DMS114 treated with DMSO at 0.1 percent for 48 hours (cell line): ENCODE data around the gene KCNH1.
"Not testable (repeated sequence)": the region's sequence is repeated elsewhere in the genome, so short reads cannot be mapped to it uniquely, and the experiment has no call there.

Experiments
- DNase-seq: peaks from one replicate; lab custom pipeline; 2025; ENCODE audit not compliant: unreplicated experiment; lab: John Stamatoyannopoulos, UW

KCNH1 gene

GRCh38 chr1:211101481-211101880, 32.5 kb downstream of the KCNH1 start:
- DNase-seq: no peak

- DNase-seq: no peak
Observed at GRCh38 chr1:211099393-211099792, 34.6 kb downstream of the KCNH1 start.

GRCh38 chr1:211095381-211095780, 38.6 kb downstream of the KCNH1 start:
- DNase-seq: no peak

GRCh38 chr1:211092955-211093354, 41.0 kb downstream of the KCNH1 start:
- DNase-seq: no peak

- no peak for DNase-seq
Observed at GRCh38 chr1:211091867-211092266, 42.1 kb downstream of the KCNH1 start.

DNA sequence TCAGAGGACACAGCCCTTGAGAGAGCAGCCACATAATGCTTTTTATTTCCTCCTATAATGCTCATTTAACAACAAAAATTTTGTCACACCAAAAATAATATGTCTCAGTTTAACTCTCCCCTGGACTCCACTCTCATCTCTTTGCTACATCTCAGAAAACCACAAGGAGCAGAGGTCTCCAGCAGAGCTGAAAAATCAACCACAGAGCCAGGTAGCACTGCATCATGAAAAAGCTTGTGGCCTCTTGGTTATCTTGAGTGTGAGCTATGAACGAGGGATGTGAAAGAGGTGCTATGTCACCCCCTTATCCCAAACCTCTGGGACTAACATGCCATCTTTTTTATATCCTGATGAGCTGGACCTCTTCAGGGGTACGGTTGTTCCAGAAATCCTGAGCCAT, 44.4 kb downstream of the KCNH1 start:
- DNase-seq: no peak

DNA sequence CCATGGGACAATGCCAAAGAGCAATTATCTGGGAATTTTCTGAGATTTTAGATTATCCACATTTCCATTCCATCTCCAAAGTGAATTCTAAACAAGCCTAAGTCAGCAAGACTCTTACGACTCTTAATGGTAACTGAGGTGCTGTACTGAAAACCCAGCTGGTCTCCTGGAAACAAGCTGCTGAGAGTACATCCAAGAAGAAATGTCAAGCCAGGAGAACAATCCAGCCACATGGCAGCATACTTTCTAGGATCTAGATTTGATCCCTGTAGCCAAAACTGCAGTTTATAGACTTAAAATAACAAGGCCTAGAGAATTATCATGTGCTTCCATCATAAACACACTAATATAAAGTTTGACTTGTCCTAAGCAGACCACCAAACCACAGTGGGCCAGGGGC, 45.8 kb downstream of the KCNH1 start:
- DNase-seq: no peak

DNA sequence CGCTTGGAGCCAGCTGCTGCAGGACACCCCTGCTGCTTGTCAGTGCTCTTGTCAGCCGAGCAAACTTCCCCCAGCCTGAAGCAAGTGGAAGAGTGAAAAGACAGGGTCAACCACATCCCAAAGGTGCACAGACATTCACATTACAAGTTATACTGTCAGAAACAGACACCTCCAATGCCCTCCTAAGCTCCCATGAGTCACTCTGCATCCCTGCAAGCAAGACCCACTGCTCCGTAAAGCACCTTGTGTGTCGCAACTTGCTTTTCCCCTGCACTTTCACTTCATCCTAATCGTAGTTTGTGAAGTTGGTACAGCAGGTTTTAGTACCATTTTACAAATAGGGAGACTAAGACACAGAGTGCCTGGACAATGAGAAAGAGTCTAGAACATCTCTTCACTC, 51.1 kb downstream of the KCNH1 start:
- no peak for DNase-seq

GRCh38 chr1:211081447-211081846, 52.5 kb downstream of the KCNH1 start:
- DNase-seq: not testable (repeated sequence)

DNA sequence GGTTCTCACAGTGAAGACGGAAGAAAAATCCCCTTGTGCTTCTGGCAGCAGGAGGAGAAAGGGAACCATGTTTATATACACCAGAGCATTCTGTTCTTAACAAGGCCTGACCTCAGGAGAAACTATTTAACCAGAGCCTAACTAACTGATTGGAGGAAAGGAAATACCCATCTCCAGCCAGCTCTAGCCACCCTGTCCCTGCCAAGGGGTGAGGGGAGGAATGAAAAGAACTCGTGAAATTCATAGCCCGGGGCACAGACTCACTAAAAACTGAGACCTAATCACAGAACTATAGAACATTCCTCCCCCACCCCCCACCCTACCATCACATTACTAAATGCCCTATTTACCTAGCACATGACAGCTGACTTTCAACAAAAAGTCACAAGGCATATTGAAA, 65.0 kb downstream of the KCNH1 start:
- no peak for DNase-seq

DNA sequence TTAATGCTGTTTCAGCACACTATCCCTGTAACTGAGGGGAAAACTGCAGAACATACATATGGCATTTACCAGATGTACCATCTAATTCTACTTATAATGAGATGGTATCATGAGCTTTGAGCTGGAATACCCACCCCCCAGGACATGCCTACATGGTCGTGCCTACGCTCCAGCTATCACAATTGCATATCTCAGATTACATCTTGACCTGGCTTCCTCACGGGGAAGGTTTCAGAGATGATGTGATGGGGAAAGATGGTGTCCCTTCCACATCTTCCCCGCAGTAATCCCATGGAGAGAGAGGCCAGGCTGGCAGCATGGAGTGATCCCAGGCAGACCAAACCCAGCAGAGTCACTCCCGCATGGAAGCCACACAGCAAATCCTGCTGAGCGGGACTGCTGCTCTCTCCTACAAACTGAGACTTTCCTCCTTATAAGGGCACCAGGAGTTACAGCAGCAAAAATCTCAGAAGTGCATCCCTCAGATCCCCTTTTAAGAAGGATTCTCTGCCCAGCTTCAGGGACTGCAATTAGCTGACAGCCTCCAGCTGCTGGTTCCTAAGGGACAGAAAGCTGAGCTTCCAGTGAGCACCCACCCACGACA, 67.1 kb downstream of the KCNH1 start:
- DNase-seq: no peak

DNA sequence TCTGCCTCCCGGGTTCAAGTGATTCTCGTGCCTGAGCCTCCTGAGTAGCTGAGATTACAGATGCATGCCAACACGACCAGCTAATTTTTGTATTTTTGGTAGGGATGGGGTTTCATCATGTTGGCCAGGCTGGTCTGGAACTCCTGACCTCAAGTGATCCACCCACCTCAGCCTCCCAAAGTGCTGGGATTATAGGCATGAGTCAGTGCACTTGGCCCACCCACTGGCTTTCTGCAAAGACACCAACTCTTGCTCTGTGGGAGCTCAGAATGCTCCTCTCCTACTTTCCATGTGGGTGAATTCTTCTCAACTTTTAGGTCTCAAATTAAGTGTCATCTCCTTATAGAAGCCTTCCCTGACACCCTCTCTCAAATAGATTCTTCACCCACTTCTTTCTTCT, 92.1 kb downstream of the KCNH1 start:
- not testable (repeated sequence) for DNase-seq

GRCh38 chr1:211037095-211037494, 96.9 kb downstream of the KCNH1 start:
- no peak for DNase-seq

DNA sequence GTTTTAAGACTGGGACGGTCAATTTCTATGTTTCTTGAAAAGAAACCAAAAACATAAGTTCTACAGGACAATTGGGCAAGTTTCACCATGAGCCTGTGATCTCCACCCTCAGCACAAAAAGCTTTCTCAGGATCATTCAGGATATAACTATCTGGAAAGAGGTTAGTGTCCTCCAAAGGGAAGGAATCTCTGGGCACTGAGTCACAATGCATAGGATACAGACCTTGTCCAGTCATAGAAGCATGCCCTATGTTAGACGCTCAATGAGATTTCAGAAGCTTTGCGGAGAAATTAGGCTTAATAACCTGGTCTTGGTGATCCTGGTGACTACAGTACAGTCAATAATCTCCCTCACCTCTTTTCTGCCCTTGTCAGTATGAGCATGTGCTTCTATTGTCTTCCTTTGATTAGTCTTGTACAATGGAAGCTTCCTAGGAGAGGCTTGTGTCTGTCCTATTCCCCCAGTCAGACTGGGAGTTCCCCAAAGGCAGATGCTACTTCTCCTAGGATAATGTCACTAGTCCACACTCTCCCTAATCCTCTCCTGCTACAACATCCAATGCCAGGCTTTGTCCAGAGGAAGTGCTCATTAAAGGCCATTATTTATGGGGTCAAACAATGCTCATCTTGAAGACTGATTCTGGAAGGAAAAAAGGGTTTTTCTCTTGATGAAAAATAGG, 97.4 kb downstream of the KCNH1 start:
- DNase-seq: no peak

GRCh38 chr1:211035821-211036380, 98.0 kb downstream of the KCNH1 start:
- DNase-seq: no peak

GRCh38 chr1:211033921-211034525, 99.9 kb downstream of the KCNH1 start:
- DNase-seq: no peak

DNA sequence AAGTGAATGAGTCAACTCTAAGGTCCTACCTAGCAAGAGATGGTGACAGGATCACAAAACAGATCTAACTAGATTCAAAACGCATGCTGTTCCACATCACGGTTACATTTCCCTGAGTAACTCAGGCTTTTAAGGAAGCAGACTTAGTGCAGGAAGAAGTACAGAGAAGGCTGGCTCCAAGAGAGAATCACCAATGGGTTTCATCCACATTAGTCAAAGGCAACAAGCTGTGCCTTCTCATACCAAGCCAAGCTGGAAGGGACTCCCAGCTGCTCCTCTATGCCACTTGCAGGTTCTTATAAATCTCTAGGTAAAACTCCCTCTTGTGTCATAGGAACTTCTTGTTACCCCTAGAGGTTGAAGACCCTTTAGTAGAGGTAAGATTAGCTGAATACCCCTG, 109.0 kb downstream of the KCNH1 start:
- DNase-seq: no peak

- no peak for DNase-seq
Observed at GRCh38 chr1:211019266-211019665, 114.7 kb downstream of the KCNH1 start.

GRCh38 chr1:211018690-211019089, 115.3 kb downstream of the KCNH1 start:
- no peak for DNase-seq

DNA sequence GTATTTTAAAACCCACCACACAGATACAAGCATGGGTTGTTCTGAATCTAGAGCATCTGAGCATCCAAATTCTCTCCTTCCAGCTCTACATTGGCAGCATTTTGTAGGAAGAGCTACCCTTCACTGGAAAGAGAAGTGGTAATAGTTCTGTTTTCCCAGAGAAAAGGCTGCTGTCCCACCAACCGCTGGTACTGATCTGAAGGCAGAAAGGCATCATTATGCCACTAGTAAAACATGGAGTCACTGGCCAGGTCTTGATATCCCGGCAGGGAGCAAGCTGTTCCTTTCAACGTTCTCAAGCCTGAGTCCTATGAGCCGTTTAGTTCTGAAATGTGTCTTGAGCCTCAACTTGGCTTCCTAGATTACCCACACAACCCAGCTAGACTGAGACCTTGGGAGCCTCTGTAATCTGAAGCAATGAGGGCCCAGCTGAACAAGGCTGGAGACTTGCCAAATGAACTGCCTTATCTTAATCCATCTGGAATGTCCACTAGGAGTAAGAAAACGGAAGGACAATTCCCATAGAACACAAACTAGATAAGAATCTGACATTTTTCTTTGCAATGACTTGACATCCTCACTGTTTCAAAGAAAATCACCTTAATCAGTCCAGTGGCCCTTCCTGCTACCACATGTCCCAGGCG, 116.8 kb downstream of the KCNH1 start:
- DNase-seq: no peak

DNA sequence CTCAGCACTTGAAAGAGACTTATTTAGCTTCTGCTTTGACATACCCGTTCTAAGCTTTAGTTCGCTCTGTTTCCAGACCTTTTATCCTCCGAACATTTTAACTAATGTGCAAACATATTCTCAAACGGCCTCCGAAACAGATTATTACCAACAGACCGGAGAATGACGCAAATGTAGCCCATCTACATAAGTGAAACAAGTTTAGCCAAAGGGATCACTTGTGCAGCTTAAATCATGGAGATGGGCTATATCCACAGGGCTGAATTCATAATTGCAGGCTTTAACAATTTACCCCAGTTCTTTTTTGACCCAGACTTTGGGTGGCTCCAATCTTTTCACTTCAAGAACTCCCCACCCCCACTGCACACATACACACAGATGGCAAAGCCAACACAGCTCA, 119.7 kb downstream of the KCNH1 start:
- DNase-seq: no peak
